Measurements from ENCODE around the gene UXS1. TPM values are rescaled to one million over a fixed set of nuclear protein-coding genes. Genes with fewer than 3 reads are reported as not detected.

Gene UXS1
- total and polyA plus RNA-seq, 9 of the 15 experiments (the other 6 are each of a cell fraction or from before 2014, with no cell fraction given) = 5.8 to 25.8 (median 15.0) TPM

GRCh38 chr2:106065983-106066820 is 127.9 kb downstream of the UXS1 start (continued):
- TF ChIP-seq, protein P1, sequence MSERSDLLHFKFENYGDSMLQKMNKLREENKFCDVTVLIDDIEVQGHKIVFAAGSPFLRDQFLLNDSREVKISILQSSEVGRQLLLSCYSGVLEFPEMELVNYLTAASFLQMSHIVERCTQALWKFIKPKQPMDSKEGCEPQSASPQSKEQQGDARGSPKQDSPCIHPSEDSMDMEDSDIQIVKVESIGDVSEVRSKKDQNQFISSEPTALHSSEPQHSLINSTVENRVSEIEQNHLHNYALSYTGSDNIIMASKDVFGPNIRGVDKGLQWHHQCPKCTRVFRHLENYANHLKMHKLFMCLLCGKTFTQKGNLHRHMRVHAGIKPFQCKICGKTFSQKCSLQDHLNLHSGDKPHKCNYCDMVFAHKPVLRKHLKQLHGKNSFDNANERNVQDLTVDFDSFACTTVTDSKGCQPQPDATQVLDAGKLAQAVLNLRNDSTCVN (CRISPR knock-in tag; IDR thresholded peaks at IDR 0.05) = no peak
- TF ChIP-seq RBM22 (IDR thresholded peaks at IDR 0.05; ENCODE audit: low read depth, low read length, poor library complexity, severe bottlenecking) = no peak
- no peak for TF ChIP-seq RUNX1 (IDR thresholded peaks at IDR 0.05; ENCODE audit: low read depth)
- TF ChIP-seq SNRNP70 (optimal IDR thresholded peaks at IDR 0.05; ENCODE audit: low read depth, low read length) = no peak
- no peak for TF ChIP-seq ZNF395 (CRISPR knock-in tag; IDR thresholded peaks at IDR 0.05)
- TF ChIP-seq PATZ1 (CRISPR knock-in tag; IDR thresholded peaks at IDR 0.05; ENCODE audit: borderline replicate concordance) = no peak

Measured in K562 (cell line).